Fibroblast of skin of left biceps (primary cell): ENCODE data around the gene ITPKB.
A peak's percentile ranks its signal among the peaks of the same experiment; 100 is the strongest.

Experiments
- DNase-seq, 2 experiments: peaks; one replicate each; pipeline ENCODE4 v3.0.0-alpha.2; 2013; ENCODE audit warnings: low read depth in 2 of 2

The ITPKB gene

GRCh38 chr1:226637147-226637935, 101.7 kb downstream of the ITPKB start:
- DNase-seq = no peak

- DNase-seq = no peak
Observed at GRCh38 chr1:226636847-226637096, 102.3 kb downstream of the ITPKB start.

- no peak for DNase-seq
Observed at GRCh38 chr1:226635456-226635941, 103.6 kb downstream of the ITPKB start.

- no peak for DNase-seq
Observed at GRCh38 chr1:226634611-226635246, 104.4 kb downstream of the ITPKB start.

GRCh38 chr1:226634166-226634588, 104.9 kb downstream of the ITPKB start:
- DNase-seq = peak in 1 of 2 experiments; percentile 8

GRCh38 chr1:226633541-226634165, 105.4 kb downstream of the ITPKB start:
- no peak for DNase-seq

- DNase-seq = no peak
Observed at GRCh38 chr1:226632922-226633351, 106.1 kb downstream of the ITPKB start.

- DNase-seq = no peak
Observed at GRCh38 chr1:226632169-226632879, 106.8 kb downstream of the ITPKB start.

- DNase-seq = no peak
Observed at GRCh38 chr1:226631229-226632000, 107.7 kb downstream of the ITPKB start.

- no peak for DNase-seq
Observed at GRCh38 chr1:226630592-226630991, 108.5 kb downstream of the ITPKB start.

GRCh38 chr1:226629896-226630550, 109.1 kb downstream of the ITPKB start:
- DNase-seq = no peak

GRCh38 chr1:226629210-226629895, 109.7 kb downstream of the ITPKB start:
- DNase-seq = no peak

GRCh38 chr1:226628612-226629155, 110.4 kb downstream of the ITPKB start:
- no peak for DNase-seq

- no peak for DNase-seq
Observed at GRCh38 chr1:226627924-226628611, 111.0 kb downstream of the ITPKB start.

GRCh38 chr1:226627050-226627755, 111.9 kb downstream of the ITPKB start:
- no peak for DNase-seq

- no peak for DNase-seq
Observed at GRCh38 chr1:226626577-226626956, 112.5 kb downstream of the ITPKB start.

GRCh38 chr1:226625832-226626576, 113.1 kb downstream of the ITPKB start:
- no peak for DNase-seq

- no peak for DNase-seq
Observed at GRCh38 chr1:226625326-226625725, 113.8 kb downstream of the ITPKB start.
